ENCODE measurements around the gene HPCA.

DNA sequence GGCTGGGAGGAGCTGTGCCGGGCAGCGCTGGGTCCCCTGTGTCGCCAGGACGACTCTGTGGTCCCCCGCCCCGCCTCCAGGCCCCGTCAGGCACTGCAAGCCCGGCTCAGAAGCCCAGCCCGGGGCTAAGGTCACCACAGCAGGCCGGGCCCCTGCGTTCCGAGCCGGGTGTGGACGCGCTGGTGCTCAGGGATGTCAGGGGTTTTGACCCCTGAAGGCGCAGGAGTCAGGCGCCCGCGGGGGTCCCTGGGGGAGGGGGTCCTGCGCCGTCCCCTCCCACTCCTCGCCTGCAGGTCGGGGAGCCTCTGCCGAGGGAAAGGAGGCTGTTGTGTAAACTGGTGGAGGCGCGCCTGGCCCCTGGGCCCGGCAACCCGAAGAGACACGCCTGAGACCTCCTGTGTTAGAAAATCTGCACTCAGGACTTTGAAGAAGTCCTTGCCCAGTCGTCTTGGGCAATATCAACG, 38.6 kb downstream of the HPCA start:
- TF ChIP-seq SPI1 (IDR thresholded peaks at IDR 0.05; ENCODE audit: low read depth, low read length) (no peak), POLR2A (IDR thresholded peaks at IDR 0.05; ENCODE audit: low read depth, low read length) (no peak)
